ENCODE data around the gene ITFG1.
"Not testable (repeated sequence)": the region's sequence is repeated elsewhere in the genome, so short reads cannot be mapped to it uniquely, and the experiment has no call there.

ITFG1 gene

GRCh38 chr16:47470211-47470610 is 9.3 kb upstream of the ITFG1 start:
- no peak for DNase-seq (ENCODE audit: low spot score)
- no peak for TF ChIP-seq CTCF (IDR thresholded peaks at IDR 0.05; ENCODE audit: extremely low read depth, missing control alignments)

GRCh38 chr16:47469227-47469626 is 8.4 kb upstream of the ITFG1 start:
- DNase-seq (ENCODE audit: low spot score) = no peak
- no peak for TF ChIP-seq CTCF (IDR thresholded peaks at IDR 0.05; ENCODE audit: extremely low read depth, missing control alignments)

GRCh38 chr16:47468070-47468689 is 7.3 kb upstream of the ITFG1 start:
- not testable (repeated sequence) for DNase-seq (ENCODE audit: low spot score)

- TF ChIP-seq CTCF (IDR thresholded peaks at IDR 0.05; ENCODE audit: extremely low read depth, missing control alignments) = no peak
- no peak for DNase-seq (ENCODE audit: low spot score)
Measured at GRCh38 chr16:47467501-47467900, 6.6 kb upstream of the ITFG1 start.

GRCh38 chr16:47465919-47466630 is 5.2 kb upstream of the ITFG1 start:
- TF ChIP-seq CTCF (IDR thresholded peaks at IDR 0.05; ENCODE audit: extremely low read depth, missing control alignments) = no peak
- DNase-seq (ENCODE audit: low spot score) = no peak

GRCh38 chr16:47463771-47464624 is 3.1 kb upstream of the ITFG1 start:
- no peak for DNase-seq (ENCODE audit: low spot score)
- TF ChIP-seq CTCF (IDR thresholded peaks at IDR 0.05; ENCODE audit: extremely low read depth, missing control alignments) = no peak

GRCh38 chr16:47461598-47462266 is 869 bp upstream of the ITFG1 start:
- no peak for TF ChIP-seq CTCF (IDR thresholded peaks at IDR 0.05; ENCODE audit: extremely low read depth, missing control alignments)
- DNase-seq (ENCODE audit: low spot score) = peak; percentile 48

Data from GM20000 (cell line).